ENCODE data around the gene PCLAF. TPM values are rescaled to one million over a fixed set of nuclear protein-coding genes. Genes with fewer than 3 reads are reported as not detected.

The PCLAF gene
- total RNA-seq, 1 donor from 2014 or later, result 8.4 TPM

DNA sequence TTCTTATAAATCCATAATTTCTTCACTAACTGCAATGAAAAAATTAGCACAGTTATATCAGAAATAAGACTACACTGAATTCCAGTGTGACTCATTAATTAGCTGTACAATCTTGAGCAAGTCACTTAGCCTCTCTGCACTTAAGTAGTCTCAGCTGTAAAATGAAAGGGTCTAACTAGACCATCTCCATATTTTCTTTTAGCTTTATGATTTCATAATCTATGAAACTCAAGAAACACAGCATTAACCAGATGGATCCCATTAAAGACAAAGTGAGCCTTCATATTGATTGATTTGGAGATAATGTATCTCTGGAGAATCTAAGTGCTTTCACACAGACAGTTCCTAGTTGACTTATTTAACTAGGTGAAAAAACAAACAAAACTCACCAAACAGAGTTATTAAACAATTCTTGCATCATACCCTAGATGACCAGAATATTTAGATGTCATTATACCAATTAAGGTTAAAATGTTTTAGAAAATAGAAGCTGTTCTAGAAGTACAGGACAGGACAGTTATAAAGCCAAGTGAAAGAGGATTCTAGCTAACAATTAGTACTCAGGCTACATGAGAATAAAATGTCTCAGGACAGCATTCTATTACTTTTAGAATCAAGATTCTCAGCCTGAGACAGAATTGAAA lies 36.5 kb downstream of the PCLAF start:
- TF ChIP-seq, protein P1, sequence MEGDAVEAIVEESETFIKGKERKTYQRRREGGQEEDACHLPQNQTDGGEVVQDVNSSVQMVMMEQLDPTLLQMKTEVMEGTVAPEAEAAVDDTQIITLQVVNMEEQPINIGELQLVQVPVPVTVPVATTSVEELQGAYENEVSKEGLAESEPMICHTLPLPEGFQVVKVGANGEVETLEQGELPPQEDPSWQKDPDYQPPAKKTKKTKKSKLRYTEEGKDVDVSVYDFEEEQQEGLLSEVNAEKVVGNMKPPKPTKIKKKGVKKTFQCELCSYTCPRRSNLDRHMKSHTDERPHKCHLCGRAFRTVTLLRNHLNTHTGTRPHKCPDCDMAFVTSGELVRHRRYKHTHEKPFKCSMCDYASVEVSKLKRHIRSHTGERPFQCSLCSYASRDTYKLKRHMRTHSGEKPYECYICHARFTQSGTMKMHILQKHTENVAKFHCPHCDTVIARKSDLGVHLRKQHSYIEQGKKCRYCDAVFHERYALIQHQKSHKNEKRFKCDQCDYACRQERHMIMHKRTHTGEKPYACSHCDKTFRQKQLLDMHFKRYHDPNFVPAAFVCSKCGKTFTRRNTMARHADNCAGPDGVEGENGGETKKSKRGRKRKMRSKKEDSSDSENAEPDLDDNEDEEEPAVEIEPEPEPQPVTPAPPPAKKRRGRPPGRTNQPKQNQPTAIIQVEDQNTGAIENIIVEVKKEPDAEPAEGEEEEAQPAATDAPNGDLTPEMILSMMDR (IDR thresholded peaks at IDR 0.05; ENCODE audit: insufficient read depth, low read length, poor library complexity, severe bottlenecking), result no peak
- H3K27me3 ChIP-seq (ENCODE audit: control insufficient read depth, insufficient read depth, low read length), result no peaks in the 10 kb centered on the region
- no peak for DNase-seq (ENCODE audit: low read depth)
- H3K36me3 ChIP-seq (ENCODE audit: control insufficient read depth, insufficient read depth, low read length), result no peaks in the 10 kb centered on the region
- no peak overlapping the region for H3K4me3 ChIP-seq (ENCODE audit: low read depth, low read length)

DNA sequence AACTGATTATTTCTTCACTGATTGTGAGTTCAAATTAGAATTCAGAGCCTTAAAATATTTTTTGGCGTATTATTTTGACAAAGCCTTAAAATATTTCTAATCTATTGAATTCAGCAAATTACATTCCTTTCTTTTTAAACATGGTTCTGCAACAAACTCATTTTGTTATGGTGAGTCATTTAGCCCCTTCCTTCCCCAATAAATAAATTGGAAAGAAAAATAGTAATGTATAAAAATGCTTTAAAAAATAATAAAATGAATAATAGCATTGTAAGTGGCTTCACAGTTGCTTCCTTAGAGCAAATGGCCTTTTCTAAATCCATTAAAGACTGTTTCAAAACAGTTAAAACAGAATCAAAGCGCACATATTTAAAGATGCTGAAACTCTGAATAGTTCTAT lies 37.4 kb downstream of the PCLAF start:
- no peak overlapping the region for H3K4me3 ChIP-seq (ENCODE audit: low read depth, low read length)
- H3K36me3 ChIP-seq (ENCODE audit: control insufficient read depth, insufficient read depth, low read length), result no peaks in the 10 kb centered on the region
- no peaks in the 10 kb centered on the region for H3K27me3 ChIP-seq (ENCODE audit: control insufficient read depth, insufficient read depth, low read length)
- TF ChIP-seq, protein P1 (IDR thresholded peaks at IDR 0.05; ENCODE audit: insufficient read depth, low read length, poor library complexity, severe bottlenecking), result no peak
- no peak for DNase-seq (ENCODE audit: low read depth)

DNA sequence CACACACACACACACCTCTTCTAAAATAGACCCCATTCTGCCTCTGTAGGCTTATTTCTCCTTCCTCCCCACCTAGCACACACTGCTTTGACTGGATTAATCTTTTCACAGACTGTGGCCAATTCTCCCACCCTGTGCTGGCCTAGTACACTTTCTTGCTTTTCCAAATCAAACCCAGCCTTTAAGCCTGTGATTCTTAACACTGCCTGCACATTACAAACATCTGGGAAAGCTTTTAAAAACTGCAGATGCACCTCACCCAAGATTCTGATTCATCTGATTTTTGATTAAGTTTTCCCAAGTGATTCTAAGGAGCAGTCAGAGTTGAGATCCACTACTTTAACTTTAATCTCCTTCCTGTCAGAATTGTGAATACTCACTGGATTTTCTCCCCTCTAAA lies 38.0 kb downstream of the PCLAF start:
- TF ChIP-seq, protein P1 (IDR thresholded peaks at IDR 0.05; ENCODE audit: insufficient read depth, low read length, poor library complexity, severe bottlenecking), result no peak
- Histone ChIP-seq H3K4me3 (ENCODE audit: low read depth, low read length) (no peak overlapping the region), H3K36me3 (ENCODE audit: control insufficient read depth, insufficient read depth, low read length) (no peaks in the 10 kb centered on the region), H3K27me3 (ENCODE audit: control insufficient read depth, insufficient read depth, low read length) (no peaks in the 10 kb centered on the region)
- no peak for DNase-seq (ENCODE audit: low read depth)

DNA sequence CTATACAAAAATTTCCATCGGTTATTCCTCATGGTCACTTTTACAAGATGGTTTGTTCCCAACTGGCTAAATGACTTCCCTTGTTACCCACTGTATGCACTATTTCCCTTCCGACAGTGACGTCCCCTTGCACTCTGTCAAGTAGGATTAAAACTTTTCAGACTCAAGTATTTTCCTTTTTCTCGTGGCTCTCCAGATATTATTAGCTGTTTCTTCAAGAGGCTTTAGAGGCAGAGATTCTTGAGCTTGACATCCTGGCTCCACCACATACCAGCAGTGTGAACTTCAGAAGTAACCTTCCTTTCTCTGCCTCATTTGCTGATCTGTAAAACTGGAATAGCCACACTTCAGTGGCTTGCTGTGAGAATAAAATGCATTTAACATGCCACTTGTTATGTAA lies 39.3 kb downstream of the PCLAF start:
- Histone ChIP-seq H3K4me3 (ENCODE audit: low read depth, low read length) (no peak overlapping the region), H3K36me3 (ENCODE audit: control insufficient read depth, insufficient read depth, low read length) (no peaks in the 10 kb centered on the region), H3K27me3 (ENCODE audit: control insufficient read depth, insufficient read depth, low read length) (no peaks in the 10 kb centered on the region)
- TF ChIP-seq, protein P1 (IDR thresholded peaks at IDR 0.05; ENCODE audit: insufficient read depth, low read length, poor library complexity, severe bottlenecking), result no peak
- no peak for DNase-seq (ENCODE audit: low read depth)

DNA sequence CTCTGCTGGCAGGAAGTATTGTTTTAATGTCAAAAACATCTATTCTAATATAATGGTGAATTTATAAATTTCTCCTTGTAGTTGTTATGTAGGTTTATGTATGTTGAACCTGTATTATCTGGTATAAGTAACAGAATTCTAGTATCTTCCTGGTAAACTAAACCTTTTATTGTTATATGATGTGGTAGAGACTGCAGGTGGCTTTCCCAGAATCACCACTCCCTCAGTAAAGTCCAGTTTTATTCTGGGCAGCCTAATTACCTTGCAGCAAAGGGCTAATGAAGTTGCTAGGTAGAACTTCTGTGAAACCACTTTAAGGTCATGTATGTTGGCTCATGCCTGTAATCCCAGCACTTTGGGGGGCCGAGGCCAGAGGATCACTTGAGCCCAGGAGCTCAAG lies 40.9 kb downstream of the PCLAF start:
- Histone ChIP-seq H3K27me3 (ENCODE audit: control insufficient read depth, insufficient read depth, low read length) (no peaks in the 10 kb centered on the region), H3K4me3 (ENCODE audit: low read depth, low read length) (no peak overlapping the region), H3K36me3 (ENCODE audit: control insufficient read depth, insufficient read depth, low read length) (no peaks in the 10 kb centered on the region)
- TF ChIP-seq, protein P1 (IDR thresholded peaks at IDR 0.05; ENCODE audit: insufficient read depth, low read length, poor library complexity, severe bottlenecking), result no peak
- DNase-seq (ENCODE audit: low read depth), result no peak

DNA sequence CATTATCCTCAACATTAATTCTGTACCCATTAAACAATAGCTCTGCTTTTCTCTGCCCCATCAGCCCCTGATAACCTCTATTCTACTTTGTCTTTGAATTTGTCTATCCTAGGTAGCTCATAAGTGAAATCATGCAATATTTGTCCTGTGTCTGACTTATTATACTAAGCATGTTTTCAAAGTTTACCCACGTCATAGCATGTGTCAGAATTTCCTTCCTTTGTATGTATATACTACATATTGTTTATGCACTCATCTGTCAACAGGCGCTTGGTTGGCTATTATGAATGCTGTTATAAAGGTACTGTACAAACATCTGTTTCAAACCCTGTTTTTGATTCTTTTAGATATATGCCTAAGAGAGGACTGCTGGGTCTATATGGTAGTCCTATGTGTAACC lies 43.5 kb downstream of the PCLAF start:
- TF ChIP-seq, protein P1 (IDR thresholded peaks at IDR 0.05; ENCODE audit: insufficient read depth, low read length, poor library complexity, severe bottlenecking), result no peak
- H3K36me3 ChIP-seq (ENCODE audit: control insufficient read depth, insufficient read depth, low read length), result no peaks in the 10 kb centered on the region
- H3K4me3 ChIP-seq (ENCODE audit: low read depth, low read length), result no peak overlapping the region
- no peak for DNase-seq (ENCODE audit: low read depth)
- H3K27me3 ChIP-seq (ENCODE audit: control insufficient read depth, insufficient read depth, low read length), result no peaks in the 10 kb centered on the region
